Activated gamma-delta T cell (primary cell): Measurements from ENCODE around the gene SLC2A4RG.

Experiments used
- DNase-seq: peaks from one replicate; lab custom pipeline; 2025; lab: John Stamatoyannopoulos, UW

SLC2A4RG gene

GRCh38 chr20:63740627-63741353 is 1.2 kb downstream of the SLC2A4RG start:
- no peak for DNase-seq

- DNase-seq = no peak
Measured at GRCh38 chr20:63741354-63741675, 1.7 kb downstream of the SLC2A4RG start.

- DNase-seq = no peak
Measured at GRCh38 chr20:63741676-63742380, 2.3 kb downstream of the SLC2A4RG start.

- no peak for DNase-seq
Measured at GRCh38 chr20:63742381-63743024, 2.9 kb downstream of the SLC2A4RG start.

GRCh38 chr20:63743210-63743970 is 3.8 kb downstream of the SLC2A4RG start:
- DNase-seq = no peak

- no peak for DNase-seq
Measured at GRCh38 chr20:63744158-63744557, 4.6 kb downstream of the SLC2A4RG start.

GRCh38 chr20:63744574-63745423 is 5.2 kb downstream of the SLC2A4RG start:
- no peak for DNase-seq

- no peak for DNase-seq
Measured at GRCh38 chr20:63745424-63745805, 5.8 kb downstream of the SLC2A4RG start.

DNA sequence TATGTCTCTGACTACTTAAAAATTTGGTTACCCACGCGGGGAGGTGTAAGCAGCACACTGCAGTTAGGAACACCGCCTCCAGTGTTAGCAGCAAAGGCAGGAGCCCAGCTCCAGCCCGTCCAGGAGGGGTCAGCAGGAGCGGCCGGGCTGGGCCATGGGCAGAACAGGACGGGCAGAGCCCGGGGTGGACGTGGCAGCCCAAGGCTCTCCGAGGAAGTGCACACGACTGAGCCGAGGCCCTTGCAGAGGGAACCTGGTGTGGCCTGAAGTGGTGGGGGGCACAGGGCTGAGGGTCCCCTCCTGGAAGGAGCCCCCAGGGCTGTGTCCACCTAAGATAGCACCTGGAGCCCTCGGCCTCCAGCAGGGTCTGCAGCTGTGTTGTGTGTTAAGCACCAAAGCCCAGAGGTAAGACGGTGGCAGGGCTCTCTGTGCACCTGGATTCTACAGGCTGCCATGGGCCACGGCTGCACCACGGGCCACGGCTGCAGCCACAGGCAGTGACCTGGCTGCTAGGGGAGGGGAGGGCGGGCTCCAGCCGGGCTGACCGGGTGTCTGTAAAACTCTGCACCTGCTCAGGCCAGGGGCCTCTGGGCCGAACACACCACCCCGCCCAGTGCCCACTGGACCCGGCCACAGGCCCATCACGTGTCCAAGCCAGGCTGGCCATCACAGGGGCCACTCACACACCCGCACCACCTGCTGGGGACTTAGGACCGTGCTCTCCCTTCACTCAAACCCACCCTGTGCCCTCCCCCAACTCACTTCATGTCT is 6.6 kb downstream of the SLC2A4RG start:
- DNase-seq = no peak

DNA sequence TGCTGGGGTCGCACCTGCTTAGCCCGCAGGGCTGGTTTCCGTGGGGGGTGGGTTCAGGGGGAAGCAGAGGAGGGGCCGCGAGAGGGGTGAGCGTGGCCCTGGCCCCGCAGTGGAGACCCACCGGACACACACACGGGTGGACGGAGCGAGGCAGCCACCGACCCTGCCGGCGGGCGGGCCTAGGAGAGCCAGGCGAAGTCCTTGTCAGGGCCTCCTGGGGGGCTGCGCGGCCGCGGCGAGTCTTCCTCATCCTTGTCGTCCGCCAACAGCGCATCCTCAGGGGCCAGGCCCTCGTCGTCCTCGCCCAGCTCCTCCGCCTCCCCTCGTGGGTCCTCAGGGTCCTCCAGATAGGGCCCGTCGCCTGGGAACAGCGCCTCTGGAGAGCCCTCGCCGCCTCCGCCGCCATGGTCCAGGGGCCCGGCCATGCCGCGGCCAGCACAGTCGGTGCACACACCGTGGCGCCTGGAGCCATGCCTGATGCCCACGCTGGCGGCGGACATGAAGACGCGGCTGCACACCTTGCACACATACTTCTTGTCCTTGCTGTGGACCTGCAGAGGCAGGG is 7.3 kb downstream of the SLC2A4RG start:
- DNase-seq = no peak

- no peak for DNase-seq
Measured at GRCh38 chr20:63747622-63748069, 8.1 kb downstream of the SLC2A4RG start.

DNA sequence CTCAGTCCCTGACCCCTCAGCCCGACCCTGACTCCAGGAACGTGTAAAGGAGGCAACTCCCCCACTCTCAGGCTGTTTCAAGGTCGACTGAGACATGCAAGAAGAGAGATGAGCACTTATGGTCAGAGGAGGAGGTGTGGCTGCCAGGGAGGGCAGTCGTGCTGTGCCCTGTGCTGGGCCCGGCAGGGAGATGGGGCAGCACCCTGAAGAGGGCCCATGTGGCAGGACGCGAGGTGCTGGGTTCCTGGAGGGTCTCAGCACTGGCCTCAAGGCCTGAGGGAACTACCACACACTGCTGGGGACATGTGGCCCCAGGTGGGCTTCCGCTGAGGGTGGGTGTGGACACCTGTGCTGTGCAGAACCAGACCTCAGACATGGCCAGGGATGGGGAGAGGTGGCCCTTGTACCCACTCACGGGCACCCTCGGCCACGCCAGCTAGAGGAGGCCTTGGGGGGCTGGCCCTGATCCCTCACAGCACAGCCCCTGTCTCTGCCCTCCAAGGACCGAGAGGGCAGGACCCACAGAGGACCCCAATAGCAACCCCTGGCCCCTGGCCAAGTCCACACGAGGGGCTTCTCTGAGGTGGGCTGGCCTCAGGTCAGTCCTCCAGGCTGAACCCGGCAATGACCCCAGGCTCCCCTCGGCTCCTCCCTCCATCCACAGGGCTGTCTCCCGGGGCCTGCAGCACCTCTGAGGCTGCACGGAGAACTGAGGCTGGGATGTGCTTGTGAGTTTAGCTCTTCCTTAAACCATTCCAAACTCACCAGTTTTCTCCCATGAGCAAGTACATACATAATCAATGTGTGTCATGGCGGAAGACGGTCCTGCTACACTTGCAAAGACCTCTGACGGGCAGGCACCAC is 8.7 kb downstream of the SLC2A4RG start:
- no peak for DNase-seq

GRCh38 chr20:63748934-63749270 is 9.3 kb downstream of the SLC2A4RG start:
- DNase-seq = no peak

- DNase-seq = no peak
Measured at GRCh38 chr20:63749597-63750508, 10.3 kb downstream of the SLC2A4RG start.

GRCh38 chr20:63750807-63751470 is 11.4 kb downstream of the SLC2A4RG start:
- DNase-seq = peak; percentile 31

DNA sequence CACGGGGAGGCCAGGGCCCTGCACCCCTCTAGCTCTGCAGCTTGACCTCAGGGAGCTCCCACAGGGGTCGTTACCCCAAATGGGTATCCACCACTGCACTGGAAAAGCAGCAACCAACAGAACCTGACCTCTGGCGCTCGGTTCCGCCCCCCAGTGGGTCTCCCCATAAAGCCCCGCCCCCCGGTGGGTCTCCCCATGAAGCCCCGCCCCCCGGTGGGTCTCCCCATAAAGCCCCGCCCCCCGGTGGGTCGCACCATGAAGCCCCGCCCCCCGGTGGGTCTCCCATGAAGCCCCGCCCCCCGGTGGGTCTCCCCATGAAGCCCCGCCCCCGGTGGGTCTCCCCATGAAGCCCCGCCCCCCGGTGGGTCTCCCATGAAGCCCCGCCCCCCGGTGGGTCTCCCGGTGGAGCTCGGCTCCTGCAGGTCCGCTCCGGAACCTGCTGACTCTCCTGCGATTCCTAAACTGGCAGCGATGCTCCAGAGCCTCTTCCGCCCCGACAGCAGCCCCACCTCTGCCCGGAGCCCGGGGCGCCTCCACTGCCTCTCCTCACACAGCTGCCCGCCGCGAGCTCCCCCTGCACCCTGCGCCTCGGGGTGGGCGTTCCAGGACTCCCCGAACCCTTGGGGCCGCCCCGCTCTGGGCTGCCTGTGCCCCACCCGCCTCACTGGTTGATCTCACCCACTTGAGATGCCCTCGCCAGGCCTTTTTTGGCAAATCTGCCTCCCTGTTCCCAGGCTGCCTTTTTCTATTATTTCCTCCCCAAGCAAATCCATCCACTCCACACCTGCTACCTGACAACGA is 12.1 kb downstream of the SLC2A4RG start:
- no peak for DNase-seq
